Measurements from ENCODE around the gene STARD10. TPM values are rescaled to one million over a fixed set of nuclear protein-coding genes. Genes with fewer than 3 reads are reported as not detected.

The STARD10 gene
- total RNA-seq, 2 donors from 2014 or later = 32.2 to 33.3 TPM

GRCh38 chr11:72730737-72731136 is 63.1 kb downstream of the STARD10 start:
- peaks cover 2% of the 10 kb centered on the region for H3K9me3 Mint-ChIP-seq
- Histone ChIP-seq H3K9ac (ENCODE audit: extremely low read depth, low read length, poor library complexity, severe bottlenecking) (no peak overlapping the region), H3K27me3 (ENCODE audit: control insufficient read depth, insufficient read depth, low read length, poor library complexity, severe bottlenecking) (no peaks in the 10 kb centered on the region), H3K4me3 (ENCODE audit: low read length) (no peak overlapping the region), H3K27ac (ENCODE audit: low read depth, low read length) (no peak overlapping the region), H3K36me3 (ENCODE audit: control insufficient read depth, insufficient read depth, low read length) (peaks cover 14% of the 10 kb centered on the region), H3K4me1 (ENCODE audit: control insufficient read depth, insufficient read depth, low read length) (peaks cover 4% of the 10 kb centered on the region), H3K9me3 (ENCODE audit: control insufficient read depth, low read length) (peaks cover 6% of the 10 kb centered on the region)
- H3K27me3 Mint-ChIP-seq (ENCODE audit: insufficient read depth) = no peaks in the 10 kb centered on the region
- H3K36me3 Mint-ChIP-seq (ENCODE audit: low read depth) = peaks cover 33% of the 10 kb centered on the region
- no peak overlapping the region for H3K4me3 Mint-ChIP-seq
- no peak for TF ChIP-seq CTCF (conservative IDR thresholded peaks at IDR 0.05)
- DNase-seq = no peak
- peaks cover 9% of the 10 kb centered on the region for H3K4me1 Mint-ChIP-seq
- peak overlapping the region; percentile 48 for H3K27ac Mint-ChIP-seq
- 92 to 98% methylated on average over 2 of the region's 2 CpGs for WGBS, 2 experiments (ENCODE audit: insufficient coverage in 1 of 2, insufficient read length in 1 of 2)

- Histone ChIP-seq H3K9me3 (ENCODE audit: control insufficient read depth, low read length) (peaks cover 6% of the 10 kb centered on the region), H3K27me3 (ENCODE audit: control insufficient read depth, insufficient read depth, low read length, poor library complexity, severe bottlenecking) (no peaks in the 10 kb centered on the region), H3K4me1 (ENCODE audit: control insufficient read depth, insufficient read depth, low read length) (no peaks in the 10 kb centered on the region), H3K27ac (ENCODE audit: low read depth, low read length) (no peak overlapping the region), H3K36me3 (ENCODE audit: control insufficient read depth, insufficient read depth, low read length) (peaks cover 14% of the 10 kb centered on the region), H3K9ac (ENCODE audit: extremely low read depth, low read length, poor library complexity, severe bottlenecking) (no peak overlapping the region), H3K4me3 (ENCODE audit: low read length) (no peak overlapping the region)
- H3K4me1 Mint-ChIP-seq = peaks cover 10% of the 10 kb centered on the region
- H3K4me3 Mint-ChIP-seq = no peak overlapping the region
- no peaks in the 10 kb centered on the region for H3K27me3 Mint-ChIP-seq (ENCODE audit: insufficient read depth)
- TF ChIP-seq CTCF (conservative IDR thresholded peaks at IDR 0.05) = no peak
- WGBS, 2 experiments (ENCODE audit: insufficient coverage in 1 of 2, insufficient read length in 1 of 2) = 64 to 79% methylated on average over 4 to 5 of the region's 5 CpGs
- H3K9me3 Mint-ChIP-seq = peaks cover 2% of the 10 kb centered on the region
- peak; percentile 78 for DNase-seq
- peak overlapping the region; percentile 48 for H3K27ac Mint-ChIP-seq
- H3K36me3 Mint-ChIP-seq (ENCODE audit: low read depth) = peaks cover 34% of the 10 kb centered on the region
Observed at GRCh38 chr11:72730243-72730642, 63.6 kb downstream of the STARD10 start.

DNA sequence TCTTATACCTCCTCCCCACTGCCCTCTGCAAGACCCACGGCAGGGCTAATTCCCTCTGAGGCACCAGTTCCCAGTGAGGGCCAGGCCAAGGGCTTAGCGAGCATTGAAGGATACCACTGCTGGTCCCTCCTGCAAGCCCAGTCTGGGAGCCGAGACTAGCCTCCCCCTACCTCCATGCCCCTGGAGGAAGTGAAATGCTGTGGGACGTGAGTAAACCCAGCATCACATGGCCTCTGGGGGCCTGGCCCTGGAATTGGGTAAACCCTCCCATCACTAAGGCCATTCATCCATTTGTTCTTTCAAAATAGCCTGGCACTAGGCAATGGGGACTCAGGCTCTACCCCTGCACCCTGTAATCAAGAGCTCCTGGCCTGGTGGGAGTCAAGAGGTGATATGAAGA is 66.3 kb downstream of the STARD10 start:
- no peak for TF ChIP-seq CTCF (conservative IDR thresholded peaks at IDR 0.05)
- Histone ChIP-seq H3K27ac (ENCODE audit: low read depth, low read length) (no peak overlapping the region), H3K4me3 (ENCODE audit: low read length) (no peak overlapping the region), H3K36me3 (ENCODE audit: control insufficient read depth, insufficient read depth, low read length) (peaks cover 22% of the 10 kb centered on the region), H3K4me1 (ENCODE audit: control insufficient read depth, insufficient read depth, low read length) (no peaks in the 10 kb centered on the region), H3K27me3 (ENCODE audit: control insufficient read depth, insufficient read depth, low read length, poor library complexity, severe bottlenecking) (no peaks in the 10 kb centered on the region), H3K9me3 (ENCODE audit: control insufficient read depth, low read length) (peaks cover 6% of the 10 kb centered on the region), H3K9ac (ENCODE audit: extremely low read depth, low read length, poor library complexity, severe bottlenecking) (no peak overlapping the region)
- H3K4me1 Mint-ChIP-seq = peaks cover 12% of the 10 kb centered on the region
- no peak for DNase-seq
- peak overlapping the region; percentile 33 for H3K27ac Mint-ChIP-seq
- peaks cover 2% of the 10 kb centered on the region for H3K9me3 Mint-ChIP-seq
- no peaks in the 10 kb centered on the region for H3K27me3 Mint-ChIP-seq (ENCODE audit: insufficient read depth)
- WGBS, 2 experiments (ENCODE audit: insufficient coverage in 1 of 2, insufficient read length in 1 of 2) = 85% methylated on average over 4 of the region's 4 CpGs; no CpG with 5 or more reads in 1 of the 2 experiments
- H3K4me3 Mint-ChIP-seq = no peak overlapping the region
- peaks cover 37% of the 10 kb centered on the region for H3K36me3 Mint-ChIP-seq (ENCODE audit: low read depth)

Data from endodermal cell (in vitro differentiated cells).